Measurements from ENCODE around the gene PTPRG.

DNA sequence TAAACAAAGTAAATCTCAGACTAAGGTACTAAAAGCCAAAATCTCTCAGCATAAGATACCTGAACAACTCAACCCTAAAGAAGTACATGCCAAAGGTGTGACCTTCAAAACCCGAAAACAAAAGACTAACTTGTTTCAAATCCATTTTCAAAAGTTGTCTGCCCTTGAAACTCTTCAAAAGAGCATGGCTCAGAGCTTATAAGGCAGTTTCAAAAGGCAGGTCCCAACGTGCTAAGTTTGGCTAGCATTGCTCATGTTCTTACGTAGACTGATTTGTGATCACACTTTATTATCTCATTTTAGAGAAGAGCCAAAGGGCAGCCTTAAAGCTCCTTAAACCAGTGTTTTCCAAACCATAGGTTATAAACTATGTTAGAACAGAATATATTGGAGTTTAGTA lies 699.8 kb downstream of the PTPRG start:
- TF ChIP-seq, protein P1, sequence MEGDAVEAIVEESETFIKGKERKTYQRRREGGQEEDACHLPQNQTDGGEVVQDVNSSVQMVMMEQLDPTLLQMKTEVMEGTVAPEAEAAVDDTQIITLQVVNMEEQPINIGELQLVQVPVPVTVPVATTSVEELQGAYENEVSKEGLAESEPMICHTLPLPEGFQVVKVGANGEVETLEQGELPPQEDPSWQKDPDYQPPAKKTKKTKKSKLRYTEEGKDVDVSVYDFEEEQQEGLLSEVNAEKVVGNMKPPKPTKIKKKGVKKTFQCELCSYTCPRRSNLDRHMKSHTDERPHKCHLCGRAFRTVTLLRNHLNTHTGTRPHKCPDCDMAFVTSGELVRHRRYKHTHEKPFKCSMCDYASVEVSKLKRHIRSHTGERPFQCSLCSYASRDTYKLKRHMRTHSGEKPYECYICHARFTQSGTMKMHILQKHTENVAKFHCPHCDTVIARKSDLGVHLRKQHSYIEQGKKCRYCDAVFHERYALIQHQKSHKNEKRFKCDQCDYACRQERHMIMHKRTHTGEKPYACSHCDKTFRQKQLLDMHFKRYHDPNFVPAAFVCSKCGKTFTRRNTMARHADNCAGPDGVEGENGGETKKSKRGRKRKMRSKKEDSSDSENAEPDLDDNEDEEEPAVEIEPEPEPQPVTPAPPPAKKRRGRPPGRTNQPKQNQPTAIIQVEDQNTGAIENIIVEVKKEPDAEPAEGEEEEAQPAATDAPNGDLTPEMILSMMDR (IDR thresholded peaks at IDR 0.05): no peak
- no peak for TF ChIP-seq POLR2A (IDR thresholded peaks at IDR 0.05)
